GM21526 (cell line): Measurements from ENCODE around the gene RUNX1.
"Not testable (repeated sequence)": the region's sequence is repeated elsewhere in the genome, so short reads cannot be mapped to it uniquely, and the experiment has no call there.

Source experiments
- ATAC-seq: cut with Tn5 transposase; IDR thresholded peaks from one replicate; pipeline ENCODE4 v1.9.1; 2021; ENCODE audit warnings: moderate library complexity; ENCODE audit not compliant: unreplicated experiment, low FRiP score

The RUNX1 gene

DNA sequence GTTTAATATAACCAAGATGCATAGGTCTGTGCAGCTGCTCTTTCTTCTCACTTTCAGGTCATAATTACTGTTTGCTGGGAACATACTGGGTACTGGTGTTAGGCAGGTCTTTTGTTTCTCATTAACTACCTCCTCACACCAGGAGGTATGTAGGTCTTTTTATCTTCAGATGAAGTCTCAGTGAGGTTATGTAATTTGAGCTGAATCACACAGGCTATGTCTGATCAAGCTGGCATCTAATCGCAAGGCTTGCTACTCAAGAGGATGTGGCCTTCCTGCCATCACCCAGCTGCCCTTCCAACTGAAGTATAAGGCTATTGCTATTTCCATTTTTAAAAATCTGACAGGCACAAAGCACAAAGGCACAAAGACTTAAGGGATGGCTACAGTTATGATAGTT, 96.4 kb downstream of the RUNX1 start:
- ATAC-seq = no peak

DNA sequence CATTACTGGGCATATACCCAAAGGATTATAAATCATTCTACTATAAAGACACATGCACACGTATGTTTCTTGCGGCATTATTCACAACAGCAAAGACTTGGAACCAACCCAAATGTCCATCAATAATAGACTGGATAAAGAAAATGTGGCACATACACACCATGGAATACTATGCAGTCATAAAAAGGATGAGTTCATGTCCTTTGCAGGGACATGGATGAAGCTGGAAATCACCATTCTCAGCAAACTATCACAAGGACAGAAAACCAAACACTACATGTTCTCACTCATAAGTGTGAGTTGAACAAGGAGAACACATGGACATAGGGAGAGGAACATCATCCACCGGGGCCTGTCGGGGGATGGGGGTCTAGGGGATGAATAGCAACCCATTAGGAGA, 97.2 kb downstream of the RUNX1 start:
- ATAC-seq = not testable (repeated sequence)

GRCh38 chr21:34950980-34951379, 98.1 kb downstream of the RUNX1 start:
- no peak for ATAC-seq

GRCh38 chr21:34949499-34949898, 99.6 kb downstream of the RUNX1 start:
- no peak for ATAC-seq

- no peak for ATAC-seq
Measured at GRCh38 chr21:34949030-34949429, 100.1 kb downstream of the RUNX1 start.

DNA sequence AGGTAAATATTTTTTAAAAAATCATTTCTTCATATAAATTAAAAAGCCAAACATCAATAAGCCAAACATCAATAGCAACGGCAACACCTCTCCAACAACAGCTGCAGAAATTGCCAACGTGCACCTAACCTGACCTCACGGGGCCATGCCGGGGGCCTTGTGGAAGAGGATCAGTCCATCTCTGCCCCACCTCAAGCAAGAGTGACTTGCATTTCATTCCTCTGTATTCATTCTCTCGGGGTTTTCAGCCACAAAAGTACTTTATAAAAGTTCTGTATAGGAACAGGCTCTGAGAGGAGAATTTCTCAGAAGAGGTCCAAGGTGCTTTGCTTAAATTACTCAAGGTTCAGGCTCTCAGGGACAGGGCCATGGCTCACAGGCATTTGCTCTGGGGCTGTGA, 100.9 kb downstream of the RUNX1 start:
- no peak for ATAC-seq

DNA sequence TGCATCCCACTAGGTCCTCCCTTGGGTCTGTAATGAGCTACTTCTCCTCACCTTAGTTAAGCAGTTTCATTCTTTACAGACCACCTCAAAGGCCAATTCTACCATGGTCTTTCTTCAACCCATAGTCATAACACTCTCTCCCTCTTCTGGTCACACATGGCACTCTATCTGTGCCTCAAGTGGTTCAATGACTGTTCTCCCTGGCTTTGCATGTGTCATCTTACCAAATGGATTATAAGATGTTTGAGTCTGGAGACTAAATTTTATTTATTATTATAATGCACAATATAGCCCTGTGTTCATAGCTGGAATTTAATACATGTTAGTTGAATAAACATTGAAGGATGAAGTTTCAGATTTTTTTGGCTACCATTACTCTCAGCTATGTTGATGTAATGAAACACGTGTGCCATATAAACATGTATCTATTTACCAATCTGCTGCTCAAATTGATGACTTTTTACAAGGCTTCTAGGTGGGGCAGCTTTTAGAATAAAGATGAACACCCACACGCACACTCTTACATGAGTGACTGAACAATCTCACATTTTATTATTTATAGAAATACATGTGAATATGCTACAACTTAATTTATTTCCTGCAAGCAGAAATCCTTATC, 102.1 kb downstream of the RUNX1 start:
- no peak for ATAC-seq

- ATAC-seq = no peak
Measured at GRCh38 chr21:34946385-34946840, 102.7 kb downstream of the RUNX1 start.

DNA sequence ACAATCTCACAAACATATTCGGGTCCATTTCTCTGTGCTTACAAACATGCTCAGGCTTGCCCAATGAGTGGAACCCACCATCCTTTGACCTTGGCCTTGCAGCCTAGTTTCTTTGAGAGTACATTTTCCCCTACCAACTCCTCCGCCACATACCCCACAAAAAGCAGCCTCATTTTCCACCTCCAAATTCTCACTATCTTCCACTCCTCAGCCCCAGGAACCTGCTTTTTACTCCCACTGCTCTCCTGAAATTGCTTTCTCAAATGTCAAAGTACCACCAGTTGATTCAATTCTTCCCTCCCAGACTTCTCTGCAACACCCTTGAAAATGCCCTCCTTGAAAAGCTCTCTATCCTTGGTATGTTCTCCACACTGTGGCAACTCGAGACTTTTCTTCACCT, 103.8 kb downstream of the RUNX1 start:
- ATAC-seq = no peak

DNA sequence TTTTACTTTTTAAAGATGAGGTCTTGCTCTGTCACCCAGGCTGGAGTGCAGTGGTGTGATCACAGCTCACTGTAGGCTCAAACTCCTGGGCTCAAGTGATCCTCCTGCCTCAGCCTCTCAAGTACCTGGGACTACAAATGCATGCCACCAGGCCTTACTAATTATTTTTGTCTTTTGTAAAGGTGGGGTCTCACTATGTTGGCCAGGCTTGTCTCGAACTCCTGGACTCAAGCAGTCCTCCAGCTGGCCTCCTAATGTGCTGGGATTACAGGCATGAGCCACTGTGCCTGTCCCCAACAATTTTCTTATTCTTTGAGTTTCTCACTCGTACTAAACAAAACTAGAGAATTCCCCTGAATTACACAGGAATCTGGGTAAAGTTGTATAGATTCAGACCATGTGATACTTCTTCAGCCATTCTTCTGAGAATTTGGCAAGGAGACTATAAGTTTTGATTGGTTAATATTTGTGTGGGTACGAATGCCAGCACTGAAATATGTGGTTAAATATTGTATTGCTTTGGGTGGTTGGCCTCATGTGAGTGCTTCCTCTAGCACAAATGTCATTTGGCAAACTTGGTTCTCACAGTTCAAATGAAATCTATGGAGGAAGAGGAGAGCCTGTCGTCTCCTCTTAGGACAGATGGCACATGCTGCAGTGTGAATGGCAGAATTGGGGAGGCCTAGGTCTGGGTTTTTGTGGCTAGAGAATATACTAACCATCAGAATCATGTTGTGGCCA, 104.9 kb downstream of the RUNX1 start:
- no peak for ATAC-seq

GRCh38 chr21:34942911-34943310, 106.2 kb downstream of the RUNX1 start:
- ATAC-seq = no peak

- no peak for ATAC-seq
Measured at GRCh38 chr21:34941162-34941561, 107.9 kb downstream of the RUNX1 start.

DNA sequence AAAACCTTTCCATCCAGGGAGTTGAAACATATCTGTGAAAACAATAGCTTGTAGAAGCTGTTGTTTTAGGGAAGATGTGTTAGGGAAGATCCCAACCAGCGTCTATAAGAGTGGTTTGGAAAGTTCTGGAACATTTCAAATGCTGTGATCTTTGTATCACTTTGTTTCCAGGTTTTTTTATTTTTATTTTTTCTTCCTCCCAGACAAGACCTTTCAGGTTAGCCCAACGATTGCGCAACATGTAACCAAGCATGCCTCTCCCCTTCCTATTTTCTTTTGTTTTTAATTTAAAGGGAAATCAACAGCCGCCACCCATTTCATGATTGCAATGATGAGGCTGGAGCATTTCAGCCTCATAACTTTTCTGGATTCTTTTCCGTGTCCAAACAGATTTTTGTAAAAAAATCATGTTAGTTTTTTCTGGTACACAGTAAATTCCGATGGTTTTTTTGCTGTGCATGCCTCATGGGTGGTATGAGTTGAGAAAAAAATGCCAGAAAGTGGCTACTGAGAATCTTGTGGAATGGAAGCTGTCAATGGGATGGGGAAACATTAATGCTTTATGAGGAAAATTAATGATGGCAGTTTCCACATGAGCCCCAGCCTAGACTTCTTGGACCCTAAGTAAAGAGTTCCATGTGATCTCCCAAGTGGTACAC, 109.3 kb downstream of the RUNX1 start:
- ATAC-seq = no peak

- ATAC-seq = no peak
Measured at GRCh38 chr21:34938089-34938764, 110.9 kb downstream of the RUNX1 start.

DNA sequence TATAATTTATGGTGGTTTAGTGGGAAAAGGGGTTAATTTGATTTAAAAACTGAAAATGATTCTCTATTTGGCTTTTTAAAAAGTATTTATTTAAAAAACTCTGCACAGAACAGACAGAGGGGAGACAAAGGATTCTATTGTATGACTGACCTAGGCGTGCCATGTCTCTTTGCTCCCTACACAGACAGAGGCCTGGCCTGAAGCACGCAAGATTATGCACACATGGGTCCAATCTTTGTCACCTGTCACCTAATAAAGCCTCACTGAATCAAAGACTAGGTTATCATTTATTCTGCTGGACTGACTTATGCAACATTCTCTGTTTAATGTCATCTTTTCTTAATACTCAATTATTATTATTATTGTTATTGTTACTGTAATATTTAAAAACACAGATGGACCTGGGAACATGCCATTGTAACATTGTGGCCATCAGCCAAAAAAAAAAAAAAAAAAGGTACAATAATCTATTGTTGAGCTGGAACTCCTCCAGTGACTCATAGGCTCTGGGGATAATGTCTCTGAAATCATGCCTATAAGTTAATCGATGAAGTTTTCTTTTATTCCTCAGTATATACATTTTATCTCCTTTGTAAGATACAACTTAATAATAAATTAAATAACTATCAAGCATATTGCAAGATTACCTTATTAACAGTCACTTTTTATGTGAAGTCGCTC, 112.1 kb downstream of the RUNX1 start:
- ATAC-seq = no peak

GRCh38 chr21:34936371-34936789, 112.7 kb downstream of the RUNX1 start:
- ATAC-seq = no peak

DNA sequence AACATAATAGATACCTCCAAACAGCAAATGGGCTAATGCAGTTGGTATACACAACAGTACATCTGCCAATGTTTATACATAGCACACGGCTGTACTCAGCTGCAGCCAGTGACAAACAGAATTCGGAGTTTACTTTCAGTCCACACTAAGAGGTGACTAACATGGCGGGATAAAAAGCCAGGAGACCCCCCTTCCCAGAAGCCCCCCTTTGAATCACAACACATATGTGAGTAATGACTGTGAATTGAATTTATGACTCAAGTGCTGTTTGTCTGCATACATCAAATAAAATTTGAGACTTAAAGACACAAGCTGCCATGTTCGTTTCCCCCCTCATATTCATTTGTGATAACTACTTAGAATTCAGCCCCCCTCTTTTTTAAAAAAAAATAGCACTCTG, 113.2 kb downstream of the RUNX1 start:
- ATAC-seq = no peak

DNA sequence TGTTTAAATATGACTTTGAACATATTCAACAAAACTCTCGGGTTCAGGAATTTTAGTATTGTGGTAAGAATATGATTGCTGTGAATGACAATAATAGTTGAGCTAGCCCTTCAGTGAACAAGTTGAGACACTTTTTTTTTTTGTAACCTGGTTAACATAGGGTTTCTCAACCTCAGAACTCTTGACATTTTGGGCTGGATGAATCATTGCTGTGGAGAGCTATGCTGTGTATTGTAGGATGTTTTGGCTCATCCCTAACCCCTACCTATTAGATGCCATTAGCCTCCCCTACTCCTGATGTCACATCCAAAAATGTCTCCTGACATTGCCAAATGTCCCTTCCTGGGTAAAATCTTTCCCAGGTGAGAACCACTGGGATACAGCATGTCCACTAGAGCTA, 113.7 kb downstream of the RUNX1 start:
- ATAC-seq = no peak

DNA sequence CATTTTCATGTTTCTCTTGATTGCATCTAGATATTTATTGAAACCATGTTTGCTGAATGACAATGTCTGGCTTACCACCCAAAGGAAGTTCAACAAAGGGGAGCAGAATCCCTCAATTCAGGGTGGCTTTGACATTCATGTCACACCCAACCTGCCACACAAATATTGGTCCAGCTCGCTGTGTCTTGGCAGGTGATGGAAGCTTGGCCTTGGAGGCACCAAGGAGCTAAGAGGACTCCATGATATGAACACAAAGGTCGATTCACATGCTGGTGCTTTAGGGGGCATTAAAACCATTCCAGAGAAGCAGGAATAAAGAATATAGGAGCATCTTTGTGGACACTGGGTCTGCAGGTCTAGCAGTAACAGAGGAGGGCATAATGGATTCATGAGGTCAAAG, 114.8 kb downstream of the RUNX1 start:
- no peak for ATAC-seq

DNA sequence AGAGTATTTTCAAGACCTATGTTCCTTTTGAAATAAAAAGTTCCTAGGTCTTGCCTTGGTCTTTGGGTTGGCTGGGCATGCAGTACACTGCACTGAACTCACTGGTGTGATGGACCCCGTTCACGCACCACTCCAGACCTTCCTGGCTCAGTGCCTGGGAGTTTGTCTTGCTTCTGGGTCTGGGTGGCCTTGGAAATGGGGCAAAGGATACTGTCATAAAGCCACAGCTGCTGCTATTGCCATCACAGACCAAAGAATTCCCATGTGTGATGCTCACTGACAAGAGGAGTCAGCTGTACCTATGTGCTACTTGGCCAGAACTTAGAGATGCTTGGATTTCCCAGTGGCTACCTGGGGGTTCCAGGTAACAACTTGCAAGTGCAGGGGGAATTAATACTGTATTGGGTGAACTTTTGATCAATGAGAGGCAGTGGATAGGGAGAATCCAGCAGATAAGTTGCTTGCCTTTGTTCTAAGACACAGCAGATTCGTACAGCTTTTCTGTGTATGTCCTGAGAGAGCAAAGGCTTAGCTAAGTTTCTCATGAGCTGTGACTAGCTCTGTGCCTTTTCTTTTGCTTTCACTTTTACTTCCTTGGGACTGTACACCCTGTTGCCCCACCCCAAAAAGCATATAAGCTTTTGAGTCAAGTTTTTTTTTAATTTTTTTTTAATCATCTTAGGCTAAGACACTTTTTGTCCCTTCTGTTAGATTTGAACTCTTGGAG, 115.3 kb downstream of the RUNX1 start:
- peak; percentile 58 for ATAC-seq
